ENCODE results near the gene ATP6V0A4. TPM values are rescaled to one million over a fixed set of nuclear protein-coding genes. Genes with fewer than 3 reads are reported as not detected.
"Not testable (repeated sequence)": the region's sequence is repeated elsewhere in the genome, so short reads cannot be mapped to it uniquely, and the experiment has no call there.

The ATP6V0A4 gene
- total and polyA plus RNA-seq, 7 donors: not detected

DNA sequence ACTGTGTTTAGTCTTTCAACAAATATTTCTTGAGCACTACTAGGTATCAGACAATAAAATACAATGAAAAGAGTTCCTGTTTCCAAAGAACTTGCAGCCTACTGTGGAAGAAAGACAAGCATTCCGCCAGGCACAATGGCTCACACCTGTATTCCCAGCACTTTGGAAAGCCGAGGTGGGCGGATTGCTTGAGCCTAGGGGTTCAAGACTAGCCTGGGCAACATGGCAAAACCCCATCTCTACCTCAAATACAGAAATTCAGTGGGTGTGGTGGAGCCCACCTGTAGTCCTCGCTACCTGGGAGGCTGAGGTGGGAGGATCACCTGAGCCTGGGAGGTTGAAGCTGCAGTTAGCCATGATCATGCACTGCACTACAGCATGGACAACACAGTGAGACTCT, 102.9 kb downstream of the ATP6V0A4 start:
- Histone ChIP-seq H3K9me3 (no peaks in the 10 kb centered on the region), H3K4me3 (no peak overlapping the region), H3K27me3 (no peaks in the 10 kb centered on the region), H3K4me1 (no peaks in the 10 kb centered on the region), H3K27ac (no peak overlapping the region), H3K36me3 (no peaks in the 10 kb centered on the region)
- 96 to 97% methylated on average over 4 of the region's 4 CpGs for WGBS, 2 donors
- no peak for DNase-seq
- intact Hi-C loops (cut with DNase I): no loop called here
- TF ChIP-seq POLR2A (IDR thresholded peaks at IDR 0.05) (no peak), EP300 (IDR thresholded peaks at IDR 0.05) (no peak), POLR2AphosphoS5 (IDR thresholded peaks at IDR 0.05) (no peak)
- TF ChIP-seq, protein P1, sequence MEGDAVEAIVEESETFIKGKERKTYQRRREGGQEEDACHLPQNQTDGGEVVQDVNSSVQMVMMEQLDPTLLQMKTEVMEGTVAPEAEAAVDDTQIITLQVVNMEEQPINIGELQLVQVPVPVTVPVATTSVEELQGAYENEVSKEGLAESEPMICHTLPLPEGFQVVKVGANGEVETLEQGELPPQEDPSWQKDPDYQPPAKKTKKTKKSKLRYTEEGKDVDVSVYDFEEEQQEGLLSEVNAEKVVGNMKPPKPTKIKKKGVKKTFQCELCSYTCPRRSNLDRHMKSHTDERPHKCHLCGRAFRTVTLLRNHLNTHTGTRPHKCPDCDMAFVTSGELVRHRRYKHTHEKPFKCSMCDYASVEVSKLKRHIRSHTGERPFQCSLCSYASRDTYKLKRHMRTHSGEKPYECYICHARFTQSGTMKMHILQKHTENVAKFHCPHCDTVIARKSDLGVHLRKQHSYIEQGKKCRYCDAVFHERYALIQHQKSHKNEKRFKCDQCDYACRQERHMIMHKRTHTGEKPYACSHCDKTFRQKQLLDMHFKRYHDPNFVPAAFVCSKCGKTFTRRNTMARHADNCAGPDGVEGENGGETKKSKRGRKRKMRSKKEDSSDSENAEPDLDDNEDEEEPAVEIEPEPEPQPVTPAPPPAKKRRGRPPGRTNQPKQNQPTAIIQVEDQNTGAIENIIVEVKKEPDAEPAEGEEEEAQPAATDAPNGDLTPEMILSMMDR (IDR thresholded peaks at IDR 0.05): no peak

DNA sequence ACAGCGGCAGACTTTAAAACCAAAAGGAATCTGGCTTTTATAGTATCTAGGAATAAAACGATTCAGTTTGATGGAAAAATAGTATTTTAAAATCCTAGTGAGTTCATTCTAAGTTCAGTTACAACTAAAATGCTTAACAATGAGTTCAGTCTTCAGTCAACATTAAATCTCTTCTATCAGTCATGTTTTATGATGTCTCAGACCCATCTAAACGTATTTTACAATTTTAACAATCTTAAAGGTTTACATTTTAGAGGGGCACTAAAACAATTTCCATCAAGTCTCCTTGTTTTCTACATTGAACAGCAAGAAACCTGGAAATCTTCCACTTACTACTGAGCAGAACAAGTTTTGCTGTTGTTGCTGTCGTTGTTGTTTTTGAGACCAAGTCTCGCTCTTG, 106.8 kb downstream of the ATP6V0A4 start:
- H3K9me3 ChIP-seq: no peaks in the 10 kb centered on the region
- no peak overlapping the region for H3K27ac ChIP-seq
- H3K36me3 ChIP-seq: no peaks in the 10 kb centered on the region
- no peak overlapping the region for H3K4me3 ChIP-seq
- intact Hi-C loops (cut with DNase I): no loop called here
- WGBS, 2 donors: 13 to 63% methylated on average over 5 of the region's 5 CpGs
- TF ChIP-seq POLR2AphosphoS5 (IDR thresholded peaks at IDR 0.05) (no peak), POLR2A (IDR thresholded peaks at IDR 0.05) (no peak), EP300 (IDR thresholded peaks at IDR 0.05) (no peak)
- TF ChIP-seq, protein P1 (IDR thresholded peaks at IDR 0.05): no peak
- DNase-seq: no peak
- no peaks in the 10 kb centered on the region for H3K4me1 ChIP-seq
- H3K27me3 ChIP-seq: no peaks in the 10 kb centered on the region

DNA sequence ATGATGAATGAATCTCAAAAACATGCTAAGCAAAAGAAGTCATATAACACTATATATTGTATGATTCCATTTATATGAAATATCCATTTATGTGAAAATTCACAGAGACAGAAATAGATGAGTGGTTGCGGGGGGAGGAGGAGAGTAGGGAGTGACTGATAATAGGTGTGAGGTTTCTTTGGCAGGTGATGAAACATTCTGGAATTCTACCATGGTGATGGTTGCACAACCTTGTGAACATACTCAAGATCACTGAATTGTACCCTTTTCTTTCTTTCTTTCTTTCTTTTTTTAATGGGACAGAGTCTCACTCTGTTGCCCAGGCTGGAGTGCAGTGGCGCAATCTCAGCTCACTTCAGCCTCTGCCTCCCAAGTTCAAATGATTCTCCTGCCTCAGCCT, 107.5 kb downstream of the ATP6V0A4 start:
- Histone ChIP-seq H3K4me3 (no peak overlapping the region), H3K27me3 (no peaks in the 10 kb centered on the region), H3K4me1 (no peaks in the 10 kb centered on the region), H3K36me3 (no peaks in the 10 kb centered on the region), H3K27ac (no peak overlapping the region), H3K9me3 (no peaks in the 10 kb centered on the region)
- TF ChIP-seq POLR2AphosphoS5 (IDR thresholded peaks at IDR 0.05): no peak
- TF ChIP-seq, protein P1 (IDR thresholded peaks at IDR 0.05): no peak
- no peak for DNase-seq
- intact Hi-C loops (cut with DNase I): no loop called here
- WGBS, 2 donors: 88 to 94% methylated on average over 2 of the region's 2 CpGs

DNA sequence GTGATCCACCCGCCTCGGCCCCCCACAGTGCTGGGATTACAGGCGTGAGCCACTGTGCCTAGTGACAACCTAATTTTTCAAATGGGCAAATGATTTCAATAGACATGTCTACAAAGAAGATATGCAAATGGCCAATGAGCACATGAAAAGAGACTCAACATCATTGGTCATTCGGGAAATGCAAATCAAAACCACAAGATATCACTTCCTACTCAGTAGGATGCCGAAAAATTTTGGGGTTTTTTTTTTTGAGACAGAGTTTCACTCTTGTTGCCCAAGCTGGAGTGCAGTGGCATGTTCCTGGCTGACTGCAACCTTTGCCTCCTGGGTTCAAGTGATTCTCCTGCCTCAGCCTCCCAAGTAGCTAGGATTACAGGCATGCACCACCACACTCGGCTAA, 110.0 kb downstream of the ATP6V0A4 start:
- H3K36me3 ChIP-seq; H3K27me3 ChIP-seq; H3K9me3 ChIP-seq; H3K4me3 ChIP-seq; H3K27ac ChIP-seq; H3K4me1 ChIP-seq; DNase-seq; intact Hi-C loops (cut with DNase I): not testable (repeated sequence)
- WGBS, 2 donors: 91 to 97% methylated on average over 6 of the region's 6 CpGs

DNA sequence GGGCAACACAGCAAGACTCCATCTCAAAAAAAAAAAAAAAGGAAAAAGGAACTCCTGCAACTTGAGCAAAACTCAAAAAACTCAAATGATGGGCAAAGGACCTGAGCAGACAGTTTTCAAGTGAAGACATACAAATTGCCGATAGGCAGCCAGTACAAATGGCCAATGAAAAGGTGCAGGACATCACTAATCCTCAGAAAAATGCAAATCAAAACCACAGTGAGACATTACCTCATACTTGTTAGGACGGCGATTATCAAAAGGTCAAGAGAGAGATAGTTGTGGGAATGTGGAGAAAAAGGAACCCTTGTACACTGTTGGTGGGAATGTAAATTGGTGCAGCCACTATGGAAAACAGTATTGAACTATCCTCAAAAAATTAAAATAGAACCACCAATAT, 113.7 kb downstream of the ATP6V0A4 start:
- Histone ChIP-seq H3K4me1 (no peaks in the 10 kb centered on the region), H3K27ac (no peak overlapping the region), H3K9me3 (no peaks in the 10 kb centered on the region), H3K36me3 (no peaks in the 10 kb centered on the region), H3K4me3 (no peak overlapping the region), H3K27me3 (no peaks in the 10 kb centered on the region)
- no peak for DNase-seq
- no peak for TF ChIP-seq EP300 (IDR thresholded peaks at IDR 0.05)
- TF ChIP-seq, protein P1 (IDR thresholded peaks at IDR 0.05): no peak
- TF ChIP-seq POLR2AphosphoS5 (IDR thresholded peaks at IDR 0.05): no peak
- TF ChIP-seq POLR2A (IDR thresholded peaks at IDR 0.05): no peak
- 90% methylated on average over 3 of the region's 3 CpGs for WGBS, 2 donors
- intact Hi-C loops (cut with DNase I): no loop called here
